IMR-90 (cell line): ENCODE results near the gene IGLON5. TPM values are rescaled to one million over a fixed set of nuclear protein-coding genes. Genes with fewer than 3 reads are reported as not detected.

ENCODE experiments used
- ATAC-seq: fragments of 200-7000 bp; cut with Tn5 transposase; 2 replicates; pipeline ENCODE4 v1.9.1; 2020; ENCODE audit warnings: low read depth, mild to moderate bottlenecking, moderate library complexity
- BruUV-seq: library from RNA; stranded (reverse); fragments of 400-500 nt; replicated peaks from 2 replicates; lab custom pipeline; 2021; lab: Mats Ljungman, UMichigan
- CTCF ChIA-PET: fragments of 300-600 bp; formaldehyde crosslinking; extraction: SDS; loops from one replicate; lab custom pipeline; 2021; ENCODE audit warnings: antibody characterized with exemption; lab: Yijun Ruan, JAX
- POLR2A ChIA-PET: fragments of 300-600 bp; sonication (Branson Sonifier 250); formaldehyde crosslinking; loops from one replicate; lab custom pipeline; 2022; ENCODE audit warnings: antibody characterized with exemption; ENCODE audit not compliant: unreplicated experiment; lab: Charles Lee
- DNase-seq: peaks from one replicate; pipeline ENCODE4 v3.0.0; 2013
- H2AFZ ChIP-seq: replicated peaks from 2 replicates; pipeline ENCODE3; 2013; ENCODE audit warnings: low read length, mild to moderate bottlenecking; ENCODE audit not compliant: poor library complexity
- H2AK5ac ChIP-seq: 2 replicates; pipeline ENCODE4 v1.6.1; 2013; ENCODE audit warnings: low read depth, low read length, inconsistent platforms
- H2AK9ac ChIP-seq: replicated peaks from 2 replicates; pipeline ENCODE3; 2013; ENCODE audit warnings: mild to moderate bottlenecking, low read depth, low read length, moderate library complexity; ENCODE audit not compliant: poor library complexity
- H2BK120ac ChIP-seq: 2 replicates; pipeline ENCODE4 v1.6.1; 2013; ENCODE audit warnings: low read depth, low read length, inconsistent platforms
- H2BK15ac ChIP-seq: 3 replicates; pipeline ENCODE4 v1.6.1; 2013; ENCODE audit warnings: low read depth, low read length, inconsistent platforms
- H2BK20ac ChIP-seq: 2 replicates; pipeline ENCODE4 v1.6.1; 2013; ENCODE audit warnings: low read depth, mild to moderate bottlenecking, inconsistent platforms, low read length, moderate library complexity
- H2BK5ac ChIP-seq: 2 replicates; pipeline ENCODE4 v1.6.1; 2013; ENCODE audit warnings: mild to moderate bottlenecking, low read depth, low read length, inconsistent platforms; ENCODE audit not compliant: poor library complexity, severe bottlenecking
- H3K14ac ChIP-seq: replicated peaks from 2 replicates; pipeline ENCODE4 v1.6.1; 2013; ENCODE audit warnings: low read depth, low read length, inconsistent platforms
- H3K18ac ChIP-seq: 2 replicates; pipeline ENCODE4 v1.6.1; 2013; ENCODE audit warnings: low read depth, low read length, control low read depth
- H3K23ac ChIP-seq: 2 replicates; pipeline ENCODE4 v1.6.1; 2013; ENCODE audit warnings: low read depth, low read length, inconsistent platforms
- H3K27ac ChIP-seq: 2 replicates; pipeline ENCODE4 v1.5.1; 2013; ENCODE audit warnings: mild to moderate bottlenecking, control low read depth, low read length; ENCODE audit not compliant: insufficient read depth
- H3K27me3 ChIP-seq: 2 replicates; pipeline ENCODE4 v1.6.1; 2013; ENCODE audit warnings: low read length; ENCODE audit not compliant: control insufficient read depth, insufficient read depth
- H3K36me3 ChIP-seq: 2 replicates; pipeline ENCODE4 v1.6.1; 2013; ENCODE audit warnings: low read length, mixed read lengths; ENCODE audit not compliant: control insufficient read depth, insufficient read depth
- H3K4ac ChIP-seq: 2 replicates; pipeline ENCODE4 v1.6.1; 2013; ENCODE audit warnings: low read depth, low read length, inconsistent platforms
- H3K4me1 ChIP-seq: 2 replicates; pipeline ENCODE4 v1.6.1; 2013; ENCODE audit warnings: low read length, mixed read lengths; ENCODE audit not compliant: control insufficient read depth, insufficient read depth
- H3K4me2 ChIP-seq: 2 replicates; pipeline ENCODE4 v1.6.1; 2013; ENCODE audit warnings: low read depth, mild to moderate bottlenecking, control low read depth, low read length, moderate library complexity
- H3K4me3 ChIP-seq: 2 replicates; pipeline ENCODE4 v1.5.1; 2013; ENCODE audit warnings: low read depth, mild to moderate bottlenecking, control low read depth, low read length, moderate library complexity; ENCODE audit not compliant: insufficient read depth
- H3K56ac ChIP-seq: 2 replicates; pipeline ENCODE4 v1.6.1; 2013; ENCODE audit warnings: low read length, inconsistent platforms; ENCODE audit not compliant: insufficient read depth; ENCODE audit errors: extremely low read depth
- H3K79me1 ChIP-seq, 2 experiments: 2 replicates each; pipeline ENCODE4 v1.6.1; 2013; ENCODE audit warnings: low read length in 2 of 2, inconsistent platforms in 1 of 2, low read depth in 1 of 2
- H3K9ac ChIP-seq: 2 replicates; pipeline ENCODE4 v1.6.1; 2013; ENCODE audit warnings: low read depth, low read length, control low read depth
- H3K9me1 ChIP-seq: 2 replicates; pipeline ENCODE4 v1.6.1; 2013; ENCODE audit warnings: low read length, inconsistent platforms; ENCODE audit not compliant: insufficient read depth
- H3K9me3 ChIP-seq: 2 replicates; pipeline ENCODE4 v1.6.1; 2013; ENCODE audit warnings: low read length; ENCODE audit not compliant: control insufficient read depth, insufficient read depth
- H4K20me1 ChIP-seq: 2 replicates; pipeline ENCODE4 v1.6.1; 2013; ENCODE audit warnings: low read length, inconsistent platforms; ENCODE audit not compliant: insufficient read depth
- H4K5ac ChIP-seq: 2 replicates; pipeline ENCODE4 v1.6.1; 2013; ENCODE audit warnings: mild to moderate bottlenecking, low read depth, low read length, control low read depth
- H4K8ac ChIP-seq, 2 experiments: 2 replicates each; pipeline ENCODE4 v1.6.1; 2013; ENCODE audit warnings: low read depth in 2 of 2, low read length in 2 of 2, control low read depth in 1 of 2, inconsistent platforms in 1 of 2
- H4K91ac ChIP-seq: 2 replicates; pipeline ENCODE4 v1.6.1; 2013; ENCODE audit warnings: low read depth, low read length, inconsistent platforms; ENCODE audit not compliant: insufficient read depth
- CHD1 ChIP-seq: IDR thresholded peaks from 2 replicates; pipeline ENCODE4 v1.6.1; 2012; ENCODE audit warnings: low read depth, low read length, improper control_type of control experiment
- FOS ChIP-seq: fragments of 150-350 bp; IDR thresholded peaks from 2 replicates; pipeline ENCODE4 v1.6.1; 2016; ENCODE audit warnings: low read depth, low read length
- MAFK ChIP-seq: IDR thresholded peaks from 2 replicates; pipeline ENCODE4 v1.6.1; 2012; ENCODE audit warnings: low read depth, low read length, improper control_type of control experiment
- WGBS, 2 experiments: methylation state at CpG; one replicate each; pipeline versions ENCODE4 v1.1.5 to v1.1.7; 2013; ENCODE audit warnings: missing lambda C conversion rate in 2 of 2; ENCODE audit not compliant: insufficient read length in 1 of 2; ENCODE audit errors: extremely low coverage in 2 of 2; 5-methylcytosine and 5-hydroxymethylcytosine counted together
- dilution Hi-C: fragments of 300-500 bp; cut with HindIII; formaldehyde crosslinking; loops from one replicate; pipeline ENCODE4 v1.14.3; 2018; ENCODE audit warnings: low sequenced_read_pairs; ENCODE audit not compliant: unreplicated experiment
- in situ Hi-C: fragments of 300-500 bp; cut with MboI; formaldehyde crosslinking; loops from 3 replicates; pipeline ENCODE4 v1.14.3; 2019; ENCODE audit warnings: low sequenced_read_pairs, inconsistent platforms, mixed read lengths
- intact Hi-C: fragments of 100-400 bp; cut with micrococcal nuclease; formaldehyde crosslinking; loops from 2 replicates; pipeline ENCODE4 v1.10.0; 2022
- polyA plus RNA-seq, 3 experiments: library from polyadenylated mRNA; depleted of rRNA; stranded (reverse); fragments of >200 nt; gene quantifications; 2 replicates each; pipeline ENCODE4 v1.2.3, GENCODE V29; 2012; ENCODE audit warnings: low replicate concordance in 1 of 3
- total RNA-seq: library from RNA; depleted of rRNA; stranded (reverse); fragments of >200 nt; gene quantifications from 2 replicates; pipeline ENCODE4 v1.2.3, GENCODE V29; 2012
- TF ChIP-seq, protein P1 (sequence below): conservative IDR thresholded peaks from 2 replicates; pipeline ENCODE4 v1.5.1; 2012; ENCODE audit warnings: mild to moderate bottlenecking, low read depth, low read length, improper control_type of control experiment

The IGLON5 gene
- total and polyA plus RNA-seq, 2 of the 4 experiments (the other 2 are of a cell fraction): not detected

DNA sequence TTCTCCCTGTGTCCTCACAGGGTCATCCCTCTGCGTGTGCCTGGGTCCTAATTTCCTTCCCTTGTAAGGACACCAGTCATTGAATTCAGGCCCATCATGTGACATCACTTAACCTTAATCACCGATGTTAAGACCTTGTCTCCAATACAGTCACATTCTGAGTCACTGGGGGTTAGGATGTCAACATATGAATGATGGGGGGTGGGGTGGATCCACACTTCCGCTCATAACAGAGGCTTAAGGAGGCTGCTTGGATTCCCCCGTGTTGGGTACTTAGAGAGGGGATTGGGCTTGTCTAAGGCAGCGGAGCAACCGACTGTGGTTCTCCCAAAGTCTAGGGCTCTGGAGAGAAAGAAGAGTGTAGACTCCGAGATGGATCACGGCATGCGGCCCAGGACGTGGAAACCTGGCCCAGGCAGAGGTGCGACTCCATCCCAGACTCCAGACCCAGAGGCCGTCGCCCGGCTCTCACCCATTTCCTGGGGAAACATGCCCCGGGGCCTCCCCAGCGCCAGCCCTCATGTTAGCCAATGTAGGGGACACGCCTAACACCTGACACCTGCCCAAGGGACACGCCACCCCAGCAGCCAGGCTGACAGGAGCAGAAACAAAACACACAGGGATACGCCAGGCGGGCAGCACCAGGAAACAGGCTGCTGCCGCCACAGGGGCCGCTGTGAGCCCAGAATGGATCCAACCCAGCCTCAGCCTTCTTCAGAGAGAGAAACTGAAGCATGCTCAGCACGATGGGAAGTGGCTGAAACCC lies 17.1 kb upstream of the IGLON5 start:
- in situ Hi-C loops: no loop called here
- ChIA-PET POLR2A (no interaction called here), CTCF (no interaction called here)
- no peaks in the 10 kb centered on the region for H3K36me3 ChIP-seq
- H3K4me2 ChIP-seq: no peak overlapping the region
- no peak overlapping the region for H2BK120ac ChIP-seq
- TF ChIP-seq MAFK: no peak
- TF ChIP-seq, protein P1, sequence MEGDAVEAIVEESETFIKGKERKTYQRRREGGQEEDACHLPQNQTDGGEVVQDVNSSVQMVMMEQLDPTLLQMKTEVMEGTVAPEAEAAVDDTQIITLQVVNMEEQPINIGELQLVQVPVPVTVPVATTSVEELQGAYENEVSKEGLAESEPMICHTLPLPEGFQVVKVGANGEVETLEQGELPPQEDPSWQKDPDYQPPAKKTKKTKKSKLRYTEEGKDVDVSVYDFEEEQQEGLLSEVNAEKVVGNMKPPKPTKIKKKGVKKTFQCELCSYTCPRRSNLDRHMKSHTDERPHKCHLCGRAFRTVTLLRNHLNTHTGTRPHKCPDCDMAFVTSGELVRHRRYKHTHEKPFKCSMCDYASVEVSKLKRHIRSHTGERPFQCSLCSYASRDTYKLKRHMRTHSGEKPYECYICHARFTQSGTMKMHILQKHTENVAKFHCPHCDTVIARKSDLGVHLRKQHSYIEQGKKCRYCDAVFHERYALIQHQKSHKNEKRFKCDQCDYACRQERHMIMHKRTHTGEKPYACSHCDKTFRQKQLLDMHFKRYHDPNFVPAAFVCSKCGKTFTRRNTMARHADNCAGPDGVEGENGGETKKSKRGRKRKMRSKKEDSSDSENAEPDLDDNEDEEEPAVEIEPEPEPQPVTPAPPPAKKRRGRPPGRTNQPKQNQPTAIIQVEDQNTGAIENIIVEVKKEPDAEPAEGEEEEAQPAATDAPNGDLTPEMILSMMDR: no peak
- TF ChIP-seq FOS: no peak
- TF ChIP-seq CHD1: no peak
- H3K18ac ChIP-seq: no peak overlapping the region
- H4K20me1 ChIP-seq: no peaks in the 10 kb centered on the region
- no peak overlapping the region for H4K5ac ChIP-seq
- no peak overlapping the region for H3K9ac ChIP-seq
- ATAC-seq (no peak), DNase-seq (no peak)
- H2AK9ac ChIP-seq: no peak overlapping the region
- no peak overlapping the region for H2BK5ac ChIP-seq
- H3K14ac ChIP-seq: no peak overlapping the region
- H3K27ac ChIP-seq: no peak overlapping the region
- H3K56ac ChIP-seq: no peak overlapping the region
- 69% methylated on average over 7 of the region's 23 CpGs; no CpG with 5 or more reads in 1 of the 2 experiments for WGBS, 2 experiments
- H2BK20ac ChIP-seq: no peak overlapping the region
- intact Hi-C loops: no loop called here
- no peak overlapping the region for H2AK5ac ChIP-seq
- dilution Hi-C loops: no loop called here
- no TSS peak for BruUV-seq
- no peak overlapping the region for H2BK15ac ChIP-seq
- no peak overlapping the region for H4K91ac ChIP-seq
- H3K27me3 ChIP-seq: no peaks in the 10 kb centered on the region
- no peak overlapping the region for H3K4me3 ChIP-seq
- no peaks in the 10 kb centered on the region for H3K4me1 ChIP-seq
- no peak overlapping the region for H4K8ac ChIP-seq
- H3K79me1 ChIP-seq: no peaks in the 10 kb centered on the region
- H2AFZ ChIP-seq: no peak overlapping the region
- H3K9me1 ChIP-seq: no peaks in the 10 kb centered on the region
- H3K4ac ChIP-seq: no peak overlapping the region
- peaks cover 2% of the 10 kb centered on the region for H3K9me3 ChIP-seq
- H3K23ac ChIP-seq: no peak overlapping the region
